ENCODE measurements around the gene SERTAD3.
A peak's percentile ranks its signal among the peaks of the same experiment; 100 is the strongest.

DNA sequence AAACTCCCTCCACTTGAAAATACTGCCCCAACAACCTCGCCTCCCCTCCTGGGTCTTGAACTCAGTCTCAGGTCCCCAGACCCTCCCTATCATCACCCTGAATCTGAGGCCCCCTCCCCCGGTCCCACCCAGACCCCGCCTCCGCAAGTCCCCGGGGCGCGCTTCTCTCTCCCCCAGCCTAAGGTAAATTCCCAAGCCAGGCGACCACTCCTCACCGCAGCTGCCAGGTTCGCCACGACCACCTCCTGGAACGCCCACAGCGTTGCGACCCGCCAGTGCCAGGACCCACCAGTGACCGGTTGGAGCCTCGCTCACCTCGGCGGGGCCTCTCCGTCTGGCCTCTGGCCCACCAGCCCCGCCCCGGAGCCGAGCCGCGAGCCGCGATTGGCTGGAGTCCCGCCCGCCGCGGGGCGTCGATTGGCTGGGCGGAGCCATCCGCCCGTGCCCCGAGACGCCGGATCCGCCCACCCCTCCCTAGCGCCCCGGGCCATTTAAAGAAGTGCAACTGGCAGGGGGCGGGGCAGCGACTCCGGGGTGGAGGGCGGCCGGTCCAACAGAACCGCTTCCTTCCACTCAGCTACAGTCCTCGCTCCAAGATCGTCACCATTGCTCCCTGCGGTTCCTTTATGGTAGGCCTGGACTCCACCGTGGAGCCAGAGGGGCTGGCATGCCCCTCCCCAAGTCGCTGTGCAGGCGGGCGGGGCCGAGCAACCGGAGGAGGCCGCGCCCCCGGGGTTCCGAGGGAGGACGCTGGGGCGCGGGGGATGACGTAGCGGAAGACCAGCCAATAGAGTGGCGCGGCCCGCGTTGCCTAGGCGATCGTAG, at the start of gene SERTAD3:
- TF ChIP-seq, protein P1, sequence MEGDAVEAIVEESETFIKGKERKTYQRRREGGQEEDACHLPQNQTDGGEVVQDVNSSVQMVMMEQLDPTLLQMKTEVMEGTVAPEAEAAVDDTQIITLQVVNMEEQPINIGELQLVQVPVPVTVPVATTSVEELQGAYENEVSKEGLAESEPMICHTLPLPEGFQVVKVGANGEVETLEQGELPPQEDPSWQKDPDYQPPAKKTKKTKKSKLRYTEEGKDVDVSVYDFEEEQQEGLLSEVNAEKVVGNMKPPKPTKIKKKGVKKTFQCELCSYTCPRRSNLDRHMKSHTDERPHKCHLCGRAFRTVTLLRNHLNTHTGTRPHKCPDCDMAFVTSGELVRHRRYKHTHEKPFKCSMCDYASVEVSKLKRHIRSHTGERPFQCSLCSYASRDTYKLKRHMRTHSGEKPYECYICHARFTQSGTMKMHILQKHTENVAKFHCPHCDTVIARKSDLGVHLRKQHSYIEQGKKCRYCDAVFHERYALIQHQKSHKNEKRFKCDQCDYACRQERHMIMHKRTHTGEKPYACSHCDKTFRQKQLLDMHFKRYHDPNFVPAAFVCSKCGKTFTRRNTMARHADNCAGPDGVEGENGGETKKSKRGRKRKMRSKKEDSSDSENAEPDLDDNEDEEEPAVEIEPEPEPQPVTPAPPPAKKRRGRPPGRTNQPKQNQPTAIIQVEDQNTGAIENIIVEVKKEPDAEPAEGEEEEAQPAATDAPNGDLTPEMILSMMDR (IDR thresholded peaks at IDR 0.05) = peak in 1 of 2 donors; percentile 11
- TF ChIP-seq POLR2A (IDR thresholded peaks at IDR 0.05) = peak; percentile 69 to 90
- TF ChIP-seq POLR2AphosphoS5 (IDR thresholded peaks at IDR 0.05) = peak; percentile 72 to 80 (median 73)
